Measurements from ENCODE around the gene COL4A5. TPM values are rescaled to one million over a fixed set of nuclear protein-coding genes. Genes with fewer than 3 reads are reported as not detected.
"Not testable (repeated sequence)": the region's sequence is repeated elsewhere in the genome, so short reads cannot be mapped to it uniquely, and the experiment has no call there.

COL4A5 gene
- polyA plus RNA-seq (2012; ENCODE audit: missing spikeins), result 0.15 TPM

- FAIRE-seq (no peak), DNase-seq (ENCODE audit: insufficient read length) (peak; percentile 2)
- no peak for TF ChIP-seq POLR2A (IDR thresholded peaks at IDR 0.05; ENCODE audit: low read depth, low read length)
- no peak for TF ChIP-seq TAF1 (IDR thresholded peaks at IDR 0.05; ENCODE audit: borderline replicate concordance, low read depth, low read length)
- no peak for TF ChIP-seq POLR2AphosphoS5 (IDR thresholded peaks at IDR 0.05; ENCODE audit: low read depth, low read length)
Measured at GRCh38 chrX:108439426-108439942, at the start of gene COL4A5. TSS of gene COL4A5 (plus strand) at chrX:108439838. CDS start at chrX:108440126, 288 bp downstream.

- FAIRE-seq; DNase-seq (ENCODE audit: insufficient read length): not testable (repeated sequence)
Measured at GRCh38 chrX:108390976-108391717, 48.5 kb upstream of the COL4A5 start.

DNA sequence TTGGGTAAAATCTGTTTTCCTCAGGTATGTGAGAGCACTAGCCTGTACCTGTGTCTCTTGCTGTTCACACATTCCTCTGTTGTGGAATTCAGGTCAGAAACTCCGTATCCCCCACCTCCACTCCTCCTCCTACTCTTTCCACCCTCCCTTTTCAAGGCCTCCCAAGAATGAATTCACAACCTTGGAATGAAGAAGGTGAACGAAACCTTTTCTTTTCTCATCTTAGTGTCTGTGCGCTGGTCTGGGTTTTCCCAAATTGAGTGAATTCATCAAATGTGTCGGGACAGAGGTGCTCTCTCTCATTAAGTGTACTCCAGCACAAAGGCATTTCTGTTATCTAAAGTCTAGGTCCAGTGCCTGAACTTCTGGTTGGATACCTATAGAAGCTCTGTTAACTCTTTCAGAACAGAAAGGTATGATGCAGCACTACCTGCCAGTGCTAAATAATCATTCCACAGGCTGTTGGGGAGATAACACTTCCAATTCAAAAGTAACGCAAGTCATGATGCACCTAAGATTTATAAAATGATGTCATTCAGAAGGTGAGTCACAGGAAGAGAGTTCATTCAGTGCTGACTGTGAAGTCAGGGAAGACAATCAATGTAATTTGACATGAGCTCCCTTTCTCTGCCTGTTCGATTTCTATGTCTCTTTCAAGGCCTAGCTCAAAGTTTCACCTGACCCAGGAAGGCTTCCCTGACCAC, 43.3 kb upstream of the COL4A5 start:
- FAIRE-seq, result peak; percentile 67
- no peak for TF ChIP-seq POLR2AphosphoS5 (IDR thresholded peaks at IDR 0.05; ENCODE audit: low read depth, low read length)
- no peak for TF ChIP-seq TAF1 (IDR thresholded peaks at IDR 0.05; ENCODE audit: borderline replicate concordance, low read depth, low read length)
- no peak for TF ChIP-seq POLR2A (IDR thresholded peaks at IDR 0.05; ENCODE audit: low read depth, low read length)
- no peak for DNase-seq (ENCODE audit: insufficient read length)

DNA sequence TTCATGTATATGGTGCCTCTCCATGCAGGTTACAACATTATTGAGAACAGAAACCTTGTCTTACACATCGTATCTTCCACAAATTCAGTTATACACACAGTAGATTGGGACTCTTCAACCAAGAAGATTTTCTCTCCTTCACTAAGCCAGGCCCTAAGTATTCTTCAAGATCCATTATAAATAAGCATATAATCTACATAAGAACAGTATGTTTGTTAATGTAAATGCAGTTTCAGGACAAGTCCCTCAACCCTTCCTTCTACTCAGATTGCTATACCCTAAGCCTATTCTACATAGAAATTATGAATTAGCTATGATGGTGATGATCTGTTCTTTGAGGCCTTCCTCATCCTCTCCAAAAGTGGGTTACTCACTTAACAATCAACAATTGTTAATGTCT, 42.7 kb upstream of the COL4A5 start:
- FAIRE-seq (no peak), DNase-seq (ENCODE audit: insufficient read length) (no peak)
- TF ChIP-seq TAF1 (IDR thresholded peaks at IDR 0.05; ENCODE audit: borderline replicate concordance, low read depth, low read length), result no peak
- TF ChIP-seq POLR2A (IDR thresholded peaks at IDR 0.05; ENCODE audit: low read depth, low read length), result no peak
- no peak for TF ChIP-seq POLR2AphosphoS5 (IDR thresholded peaks at IDR 0.05; ENCODE audit: low read depth, low read length)

DNA sequence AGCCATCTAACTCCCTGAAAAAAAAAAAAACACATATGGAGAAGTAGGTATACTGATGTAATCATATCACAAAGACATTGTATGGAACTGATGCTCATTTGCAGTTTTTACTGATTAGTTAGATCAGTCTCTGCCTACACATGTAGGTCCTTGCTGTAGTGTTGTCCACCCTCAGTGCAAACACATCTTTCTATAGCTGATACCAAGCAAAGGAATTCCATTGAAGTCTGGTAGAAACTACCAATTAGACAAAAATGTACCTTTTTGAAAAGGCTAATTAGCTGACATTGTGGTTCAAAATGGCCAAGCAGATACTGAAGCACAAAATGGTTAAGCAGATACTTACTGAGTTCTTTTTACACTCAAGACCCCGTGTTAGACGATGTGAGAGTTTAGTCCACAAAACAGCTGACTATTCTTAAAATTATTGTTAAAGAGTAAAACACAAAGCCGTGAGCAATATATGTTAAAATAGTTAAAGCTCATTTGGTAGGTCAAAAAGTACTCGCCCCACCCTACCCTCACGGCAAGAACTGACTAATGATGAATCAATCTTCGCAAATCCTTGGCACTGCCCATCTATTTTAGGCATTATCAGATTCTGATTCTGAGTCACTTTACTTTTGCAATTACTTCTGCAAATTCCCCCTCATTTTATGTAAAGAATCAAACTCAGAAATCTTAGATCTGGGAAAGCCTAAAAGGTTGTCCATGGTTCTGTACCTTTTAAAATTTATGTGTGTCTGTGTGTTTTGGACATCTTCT, 41.8 kb upstream of the COL4A5 start:
- peak; percentile 21 for FAIRE-seq
- TF ChIP-seq POLR2AphosphoS5 (IDR thresholded peaks at IDR 0.05; ENCODE audit: low read depth, low read length) (no peak), TAF1 (IDR thresholded peaks at IDR 0.05; ENCODE audit: borderline replicate concordance, low read depth, low read length) (no peak)
- no peak for DNase-seq (ENCODE audit: insufficient read length)

DNA sequence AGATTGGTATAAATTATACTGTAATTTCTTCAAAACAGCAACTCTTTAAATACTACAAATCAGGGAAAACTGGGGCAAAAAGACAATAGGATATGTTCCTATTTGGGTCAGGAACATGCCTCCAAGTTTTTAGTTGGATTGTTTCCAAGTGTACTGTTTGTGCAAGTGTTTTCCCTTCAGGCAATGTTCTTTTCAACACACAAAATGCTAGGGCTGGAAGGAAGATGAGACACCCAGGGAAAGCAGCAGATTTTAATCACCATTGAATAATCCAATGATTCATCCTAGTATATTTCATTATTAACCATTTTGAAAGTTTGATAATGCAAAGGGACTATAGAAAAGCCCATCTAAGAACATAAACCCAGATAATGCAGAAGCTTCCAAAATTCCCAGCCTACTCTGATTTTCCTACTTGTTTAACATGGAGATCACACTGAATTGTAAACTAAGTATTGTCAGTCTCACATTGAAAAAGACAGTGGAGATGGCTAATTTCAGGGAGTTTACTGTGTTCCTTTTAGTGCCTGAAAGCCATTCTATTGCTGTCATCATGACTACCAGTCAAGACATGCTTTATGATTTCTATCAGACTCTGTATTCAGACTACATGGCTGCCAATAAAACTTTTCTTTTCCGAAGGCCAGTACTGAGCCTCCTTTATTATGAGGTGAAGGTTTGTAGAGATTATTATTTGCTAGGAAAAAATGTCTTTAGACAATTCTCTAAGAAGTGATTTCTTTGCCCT, 40.0 kb upstream of the COL4A5 start:
- no peak for FAIRE-seq
- TF ChIP-seq POLR2A (IDR thresholded peaks at IDR 0.05; ENCODE audit: low read depth, low read length) (no peak), TAF1 (IDR thresholded peaks at IDR 0.05; ENCODE audit: borderline replicate concordance, low read depth, low read length) (no peak), POLR2AphosphoS5 (IDR thresholded peaks at IDR 0.05; ENCODE audit: low read depth, low read length) (no peak)
- no peak for DNase-seq (ENCODE audit: insufficient read length)

DNA sequence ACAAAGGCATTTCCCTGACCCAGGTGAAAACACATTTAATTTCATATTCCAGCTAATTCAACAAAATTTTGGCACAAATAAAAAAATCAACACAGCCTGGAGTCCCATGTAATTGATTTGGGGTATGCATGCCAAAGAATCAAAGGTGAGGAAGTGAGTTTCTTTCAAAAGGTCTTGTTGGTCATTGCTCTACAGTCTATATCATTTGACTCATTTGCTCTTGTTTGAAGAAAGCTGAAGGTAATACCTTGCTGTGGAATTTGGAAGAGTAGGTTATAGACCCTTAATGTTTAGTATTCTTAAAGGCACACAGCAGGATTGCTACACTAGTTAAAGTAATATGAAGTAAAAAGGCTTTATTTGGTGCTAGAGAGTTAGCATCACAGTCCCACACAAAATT, 26.9 kb upstream of the COL4A5 start:
- TF ChIP-seq POLR2A (IDR thresholded peaks at IDR 0.05; ENCODE audit: low read depth, low read length), result no peak
- TF ChIP-seq POLR2AphosphoS5 (IDR thresholded peaks at IDR 0.05; ENCODE audit: low read depth, low read length), result no peak
- no peak for TF ChIP-seq TAF1 (IDR thresholded peaks at IDR 0.05; ENCODE audit: borderline replicate concordance, low read depth, low read length)
- FAIRE-seq, result no peak
- DNase-seq (ENCODE audit: insufficient read length), result no peak

GRCh38 chrX:108415146-108415545, 24.5 kb upstream of the COL4A5 start:
- TF ChIP-seq TAF1 (IDR thresholded peaks at IDR 0.05; ENCODE audit: borderline replicate concordance, low read depth, low read length) (no peak), POLR2AphosphoS5 (IDR thresholded peaks at IDR 0.05; ENCODE audit: low read depth, low read length) (no peak), POLR2A (IDR thresholded peaks at IDR 0.05; ENCODE audit: low read depth, low read length) (no peak)
- DNase-seq (ENCODE audit: insufficient read length), result no peak
- no peak for FAIRE-seq

DNA sequence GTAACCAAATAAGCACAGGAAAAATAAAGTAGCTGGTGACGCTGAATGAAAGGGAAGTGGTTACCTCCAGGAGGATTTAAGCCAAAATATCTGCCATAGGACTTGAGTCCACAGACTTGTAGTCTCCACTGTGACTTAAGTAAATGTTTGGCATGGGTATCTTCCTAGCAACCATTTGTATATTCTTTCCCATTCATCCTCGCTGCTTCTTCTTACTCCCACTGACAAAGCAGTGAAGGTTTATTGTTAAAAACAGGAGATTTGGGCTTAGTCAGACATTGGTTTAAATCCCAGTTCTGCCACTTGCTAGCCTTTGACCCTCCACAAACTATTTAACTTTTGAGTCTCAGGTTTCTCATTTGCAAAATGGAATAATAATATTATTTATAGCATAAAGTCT, 23.7 kb upstream of the COL4A5 start:
- TF ChIP-seq POLR2A (IDR thresholded peaks at IDR 0.05; ENCODE audit: low read depth, low read length), result no peak
- no peak for TF ChIP-seq POLR2AphosphoS5 (IDR thresholded peaks at IDR 0.05; ENCODE audit: low read depth, low read length)
- TF ChIP-seq TAF1 (IDR thresholded peaks at IDR 0.05; ENCODE audit: borderline replicate concordance, low read depth, low read length), result no peak
- DNase-seq (ENCODE audit: insufficient read length) (no peak), FAIRE-seq (no peak)

DNA sequence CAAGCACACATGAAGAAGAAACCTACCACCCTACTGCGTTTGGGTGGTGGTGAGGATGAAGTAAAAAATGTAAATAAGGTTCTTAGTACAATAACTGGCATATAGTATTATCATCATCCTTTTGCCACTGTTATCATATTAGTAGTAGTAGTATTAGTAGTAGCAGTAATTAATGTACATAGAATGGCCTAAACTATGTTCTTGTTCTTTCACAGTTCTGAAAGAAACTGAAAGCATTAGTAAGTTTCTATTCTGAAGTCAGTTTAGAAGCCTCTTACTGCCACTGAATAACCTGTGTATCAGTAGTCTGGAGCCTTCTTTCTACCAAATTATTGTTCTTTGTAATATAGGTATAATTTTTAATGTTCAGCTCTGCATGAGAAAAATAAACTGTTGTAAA, 22.4 kb upstream of the COL4A5 start:
- no peak for DNase-seq (ENCODE audit: insufficient read length)
- no peak for FAIRE-seq

DNA sequence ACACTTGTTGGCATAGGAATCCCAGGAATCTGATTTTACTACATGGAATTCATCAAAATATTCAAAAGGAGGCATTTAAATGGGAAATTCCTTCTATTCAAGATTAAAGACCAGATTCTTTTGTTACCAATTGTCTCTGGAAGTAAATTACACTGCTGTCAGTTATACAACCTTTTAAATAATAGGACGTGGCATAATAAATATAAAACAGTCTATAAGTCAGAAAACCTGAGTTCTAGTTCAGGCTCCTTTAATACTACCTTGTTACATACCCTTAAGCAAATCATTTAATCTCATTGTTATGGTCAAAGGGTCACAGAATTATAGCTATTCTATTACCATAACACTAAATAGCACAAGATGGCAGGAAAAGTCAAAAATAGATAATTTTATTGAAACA, 20.2 kb upstream of the COL4A5 start:
- DNase-seq (ENCODE audit: insufficient read length) (no peak), FAIRE-seq (no peak)
- TF ChIP-seq POLR2AphosphoS5 (IDR thresholded peaks at IDR 0.05; ENCODE audit: low read depth, low read length), result no peak
- no peak for TF ChIP-seq POLR2A (IDR thresholded peaks at IDR 0.05; ENCODE audit: low read depth, low read length)
- TF ChIP-seq TAF1 (IDR thresholded peaks at IDR 0.05; ENCODE audit: borderline replicate concordance, low read depth, low read length), result no peak

More for the DNA sequence above, 22.4 kb upstream of the COL4A5 start:
- TF ChIP-seq TAF1 (IDR thresholded peaks at IDR 0.05; ENCODE audit: borderline replicate concordance, low read depth, low read length) (no peak), POLR2A (IDR thresholded peaks at IDR 0.05; ENCODE audit: low read depth, low read length) (no peak), POLR2AphosphoS5 (IDR thresholded peaks at IDR 0.05; ENCODE audit: low read depth, low read length) (no peak)
